KOPT-K1 (cell line): ENCODE measurements around the gene EZH1.
A peak's percentile ranks its signal among the peaks of the same experiment; 100 is the strongest.

ENCODE experiments used
- H3K27ac ChIP-seq: fragments of 200-600 bp; sonication (generic); 2 replicates; pipeline ENCODE4 v1.5.1; 2016; ENCODE audit warnings: antibody characterized with exemption, mild to moderate bottlenecking, low read depth, low read length; ENCODE audit not compliant: poor library complexity, severe bottlenecking
- H3K36me3 ChIP-seq: fragments of 200-600 bp; sonication (generic); 2 replicates; pipeline ENCODE4 v1.5.1; 2017; ENCODE audit warnings: antibody characterized with exemption, mild to moderate bottlenecking, low read length, moderate library complexity; ENCODE audit not compliant: insufficient read depth
- H3K9me3 ChIP-seq: fragments of 200-600 bp; sonication (generic); 2 replicates; pipeline ENCODE4 v1.5.1; 2017; ENCODE audit warnings: antibody characterized with exemption, low read length, mild to moderate bottlenecking; ENCODE audit not compliant: insufficient read depth, poor library complexity, severe bottlenecking

The EZH1 gene

GRCh38 chr17:42659079-42659931 is 85.5 kb downstream of the EZH1 start, which contains the start of gene TUBG2:
TUBG2 (plus strand) TSS chr17:42659284; CDS start chr17:42659504, 220 bp downstream.
- Histone ChIP-seq H3K27ac (peak within 1 kb of the TSS; percentile 30), H3K9me3 (no peaks in the 10 kb centered on the region), H3K36me3 (peaks cover 5% of the 10 kb centered on the region; the same call in 1 of the 2 replicates)

- peaks cover 5% of the 10 kb centered on the region; the same call in 1 of the 2 replicates for H3K36me3 ChIP-seq
Observed at GRCh38 chr17:42657824-42658588, 86.8 kb downstream of the EZH1 start.

DNA sequence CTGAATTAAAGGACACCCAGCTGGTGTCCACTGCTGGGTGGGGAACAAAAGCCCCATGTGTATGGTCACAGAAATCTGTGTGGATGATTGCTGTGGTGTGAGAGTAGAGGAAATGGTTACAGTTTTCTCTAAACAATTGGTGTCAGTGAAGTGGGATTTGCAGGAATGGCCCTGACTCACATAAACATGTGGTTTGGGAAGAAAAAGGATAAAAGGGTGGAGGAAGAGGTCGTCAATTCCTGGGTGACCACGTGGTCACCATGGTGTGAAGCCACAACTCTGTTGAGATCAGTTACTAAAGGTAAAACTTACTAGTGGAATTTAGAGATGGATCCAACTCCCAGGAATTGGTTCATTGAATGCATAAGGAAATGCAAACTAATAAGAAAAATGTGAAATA is 89.3 kb downstream of the EZH1 start:
- no peaks in the 10 kb centered on the region for H3K9me3 ChIP-seq
- no peaks in the 10 kb centered on the region for H3K36me3 ChIP-seq
- H3K27ac ChIP-seq = no peak overlapping the region

More at GRCh38 chr17:42657824-42658588, 86.8 kb downstream of the EZH1 start:
- no peak overlapping the region for H3K27ac ChIP-seq
- H3K9me3 ChIP-seq = no peaks in the 10 kb centered on the region

DNA sequence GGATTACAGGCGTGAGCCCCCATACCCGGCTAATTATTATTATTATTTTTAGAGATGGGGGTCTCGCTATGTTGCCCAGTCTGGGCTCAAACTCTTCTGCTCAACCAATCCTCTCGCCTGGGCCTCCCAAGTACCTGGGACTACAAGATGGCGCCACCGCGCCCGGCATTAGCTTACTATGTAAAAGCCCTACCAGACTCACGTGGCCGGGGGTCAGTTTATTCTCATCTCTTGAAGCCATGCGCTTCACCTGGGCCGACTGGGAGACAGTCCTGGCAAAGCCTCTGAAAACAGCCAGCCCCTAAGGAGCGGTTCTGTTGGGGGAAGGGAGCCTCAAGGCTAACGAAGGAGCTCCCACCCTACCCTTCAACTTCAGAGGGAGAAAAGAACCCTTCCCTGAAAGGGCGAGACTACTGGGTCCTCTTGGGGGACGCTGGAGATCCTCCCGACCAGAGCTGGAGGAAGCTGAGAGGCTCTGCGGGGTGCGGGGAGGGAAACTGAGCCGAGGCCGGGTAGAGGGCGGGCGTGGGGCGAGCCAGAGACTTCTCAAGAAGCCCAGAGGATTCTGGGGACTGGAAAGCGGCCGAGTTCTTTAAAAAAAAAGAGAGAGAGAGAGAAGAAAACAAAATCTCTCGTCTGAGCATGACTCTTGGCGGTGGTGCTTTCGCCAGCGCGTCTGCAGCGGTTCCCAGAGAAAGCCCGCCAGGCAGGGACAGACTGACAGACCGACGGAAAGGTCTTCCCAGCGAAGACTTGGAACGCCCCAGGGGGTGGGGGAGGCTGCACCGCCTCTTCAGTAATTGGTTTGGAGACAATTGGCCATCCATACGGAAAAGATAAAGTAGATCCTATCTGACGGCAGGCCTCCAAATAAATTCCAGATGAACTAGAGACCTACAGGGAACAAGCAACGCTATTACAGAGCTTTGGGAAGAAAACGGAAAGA is 91.4 kb downstream of the EZH1 start:
- Histone ChIP-seq H3K36me3 (no peaks in the 10 kb centered on the region), H3K9me3 (no peaks in the 10 kb centered on the region), H3K27ac (no peak overlapping the region)

- H3K27ac ChIP-seq = no peak overlapping the region
- no peaks in the 10 kb centered on the region for H3K36me3 ChIP-seq
- no peaks in the 10 kb centered on the region for H3K9me3 ChIP-seq
Observed at GRCh38 chr17:42651392-42651791, 93.4 kb downstream of the EZH1 start.
